G401 (cell line): ENCODE data around the gene NCBP2L. TPM values are rescaled to one million over a fixed set of nuclear protein-coding genes. Genes with fewer than 3 reads are reported as not detected.
A peak's percentile ranks its signal among the peaks of the same experiment; 100 is the strongest.

ENCODE experiments used
- DNase-seq: peaks from one replicate; pipeline ENCODE4 v3.0.0-alpha.2; 2015; ENCODE audit warnings: low spot score
- in situ Hi-C: cut with HindIII; loops from 2 replicates; pipeline ENCODE4 v1.10.0; 2016; ENCODE audit warnings: low sequenced_read_pairs, mixed read lengths
- total RNA-seq: library from RNA; depleted of rRNA; stranded (reverse); fragments of >200 nt; shearing (Covaris generic); gene quantifications from 2 replicates; pipeline ENCODE4 v1.2.3, GENCODE V29; 2014; rRNA removed

NCBP2L gene
- total RNA-seq, result not detected in 2 replicates

DNA sequence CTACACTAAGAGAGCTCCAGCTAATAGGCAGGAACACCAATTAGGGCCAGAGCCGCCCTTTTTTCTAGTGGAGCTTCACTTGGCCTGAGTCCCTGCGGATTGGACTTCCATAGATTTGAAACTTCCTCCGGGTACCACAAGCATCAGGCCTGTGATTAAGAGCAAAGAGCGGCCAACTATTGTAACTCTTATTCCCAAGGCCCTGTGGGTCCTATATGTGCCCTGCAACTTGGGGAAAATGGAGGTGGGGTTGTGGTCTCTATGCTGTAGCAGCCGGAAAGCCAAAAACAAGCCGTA, at the start of gene NCBP2L:
TSS of gene NCBP2L (plus strand) at position 198 of the 297 bp plus-strand sequence. CDS start 16,488 bp downstream, outside the sequence.
- in situ Hi-C loops, result no loop called here
- no peak for DNase-seq

DNA sequence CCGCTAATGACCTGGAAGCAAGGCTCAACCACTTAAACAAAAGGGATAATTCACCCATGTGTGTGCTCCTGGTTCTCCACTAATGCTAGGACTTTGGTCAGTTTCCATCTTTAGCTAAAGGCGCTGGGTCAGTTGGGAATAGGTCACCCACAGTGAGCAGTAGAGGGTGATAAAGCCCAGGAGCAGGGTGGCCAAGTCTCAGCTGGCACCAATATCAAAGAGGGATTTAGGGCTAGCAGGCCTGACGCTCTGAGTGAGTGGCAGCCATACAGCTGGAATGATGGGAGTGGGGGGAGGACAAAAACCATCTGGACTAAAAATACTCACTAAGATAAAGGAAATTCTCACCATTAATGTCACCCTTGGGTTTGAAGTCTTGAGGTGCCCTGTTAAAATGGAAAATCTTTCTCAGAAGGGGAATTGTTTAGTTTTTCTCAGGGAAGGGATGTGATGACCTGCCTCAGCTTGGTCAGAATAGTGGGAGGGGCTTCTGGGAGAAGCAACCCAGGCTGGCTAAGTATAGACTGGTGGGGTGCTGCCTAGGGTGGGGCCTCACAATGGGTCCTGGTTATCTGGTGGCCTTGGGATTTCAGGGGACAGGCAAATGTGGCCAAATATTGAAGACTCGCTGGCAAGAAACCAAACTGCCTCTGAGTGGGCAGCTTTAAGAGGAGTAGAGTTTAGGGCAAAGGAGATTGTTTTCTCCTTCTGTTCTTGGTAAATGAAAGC, 49.0 kb upstream of the NCBP2L start:
- DNase-seq, result no peak
- in situ Hi-C loops, result no loop called here

DNA sequence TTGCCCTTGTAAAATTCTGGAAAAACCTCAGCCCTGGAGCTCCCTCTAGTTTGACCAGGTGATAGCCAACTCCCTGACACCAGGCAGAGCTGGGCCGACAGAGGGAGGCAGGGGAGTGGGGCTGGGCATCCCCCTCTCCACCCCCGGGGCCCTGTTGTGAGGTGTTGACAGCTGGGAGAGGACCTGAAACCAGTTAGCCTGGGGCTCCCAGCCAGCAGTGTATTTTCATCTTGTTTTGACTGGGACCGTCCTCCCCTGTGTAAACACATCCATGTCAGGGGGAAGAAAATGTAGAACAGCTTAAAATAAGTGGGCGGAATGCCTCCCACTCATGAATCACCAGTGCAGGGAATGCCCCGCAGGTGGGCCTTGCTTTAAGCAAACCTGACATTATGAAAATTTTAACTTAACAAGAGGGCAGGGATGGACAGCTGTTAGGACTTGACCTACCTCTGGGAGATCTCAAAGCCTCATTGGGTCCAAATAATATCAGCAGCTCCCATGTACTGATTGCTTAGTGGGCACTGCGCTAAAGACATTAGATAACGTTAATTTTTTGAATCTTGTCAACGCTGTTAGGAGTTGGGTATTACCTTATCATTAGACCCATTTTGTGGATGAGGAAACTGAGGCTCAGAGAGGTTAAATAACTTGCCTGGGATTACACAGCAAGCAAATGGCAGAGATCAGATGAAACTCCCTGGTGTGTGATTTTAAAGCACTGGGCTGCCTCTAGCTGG, 47.8 kb upstream of the NCBP2L start:
- DNase-seq, result no peak
- in situ Hi-C loops, result no loop called here

DNA sequence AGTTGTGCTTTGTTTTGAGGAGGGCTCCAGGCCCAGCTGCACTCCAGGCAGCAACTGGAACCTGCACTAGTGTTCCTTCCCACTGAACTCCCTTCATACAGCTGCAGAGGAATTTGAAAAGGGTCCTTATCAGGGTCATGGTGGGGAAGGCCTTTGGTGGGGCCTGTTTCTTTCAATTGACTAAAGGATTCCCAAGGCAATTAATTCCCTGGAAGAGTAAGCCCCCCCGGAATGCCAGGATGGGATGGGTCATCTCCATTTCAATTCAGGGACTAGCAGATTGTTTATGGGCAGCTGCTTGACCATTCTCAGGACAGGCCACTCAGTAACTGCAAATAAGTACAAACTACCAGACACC, 47.3 kb upstream of the NCBP2L start:
- in situ Hi-C loops, result no loop called here
- DNase-seq, result no peak

- no peak for DNase-seq
- in situ Hi-C loops, result no loop called here
Measured at GRCh38 chrX:107730991-107731766, 46.4 kb upstream of the NCBP2L start.

GRCh38 chrX:107731831-107732502, 45.6 kb upstream of the NCBP2L start:
- peak; percentile 67 for DNase-seq
- in situ Hi-C loops, result no loop called here

- in situ Hi-C loops, result no loop called here
- DNase-seq, result no peak
Measured at GRCh38 chrX:107733686-107734085, 43.8 kb upstream of the NCBP2L start.

- no peak for DNase-seq
- in situ Hi-C loops, result no loop called here
Measured at GRCh38 chrX:107734646-107735045, 42.9 kb upstream of the NCBP2L start.

- DNase-seq, result no peak
- in situ Hi-C loops, result no loop called here
Measured at GRCh38 chrX:107736781-107737531, 40.6 kb upstream of the NCBP2L start.

GRCh38 chrX:107738272-107738671, 39.3 kb upstream of the NCBP2L start:
- in situ Hi-C loops, result no loop called here
- peak; percentile 84 for DNase-seq

DNA sequence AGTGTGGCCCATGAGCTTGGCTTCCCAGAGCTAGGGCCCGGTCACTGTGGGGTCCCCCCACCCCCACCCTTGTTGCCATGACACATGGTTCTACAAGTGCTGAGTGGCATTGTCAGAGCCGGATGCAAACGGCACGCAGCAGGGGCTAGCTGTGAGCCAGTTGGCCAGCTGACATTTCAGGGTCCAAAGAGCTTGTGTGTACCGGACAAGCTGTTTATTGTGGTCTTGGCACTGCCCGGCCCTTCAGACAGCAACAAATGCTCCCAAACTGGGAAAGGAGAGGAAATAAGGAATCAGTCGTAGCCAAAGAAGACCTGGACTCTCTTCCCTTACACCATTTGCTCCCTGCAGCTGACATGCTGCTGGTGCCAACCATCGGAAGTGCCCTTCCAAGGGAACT, 38.8 kb upstream of the NCBP2L start:
- in situ Hi-C loops, result no loop called here
- DNase-seq, result peak; percentile 95

DNA sequence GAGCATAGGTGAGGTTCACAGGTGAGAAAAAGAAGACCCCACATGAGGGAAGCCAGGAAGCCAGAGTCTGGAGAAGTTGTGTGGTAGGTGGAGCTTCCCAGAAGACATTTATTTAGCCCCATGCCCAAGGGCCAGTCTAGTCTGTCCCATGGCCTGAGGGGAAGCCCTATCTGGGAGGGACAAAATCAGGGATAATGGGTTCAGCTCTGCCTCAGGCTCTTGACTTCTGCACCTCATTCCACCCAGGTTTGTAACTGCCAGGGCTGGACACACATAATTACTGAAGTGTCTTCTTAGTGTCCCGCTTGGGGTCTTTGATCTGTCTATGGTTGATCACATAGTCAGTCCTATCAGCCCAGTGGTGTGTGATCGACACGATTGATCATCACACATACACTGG, 38.0 kb upstream of the NCBP2L start:
- in situ Hi-C loops, result no loop called here
- no peak for DNase-seq

DNA sequence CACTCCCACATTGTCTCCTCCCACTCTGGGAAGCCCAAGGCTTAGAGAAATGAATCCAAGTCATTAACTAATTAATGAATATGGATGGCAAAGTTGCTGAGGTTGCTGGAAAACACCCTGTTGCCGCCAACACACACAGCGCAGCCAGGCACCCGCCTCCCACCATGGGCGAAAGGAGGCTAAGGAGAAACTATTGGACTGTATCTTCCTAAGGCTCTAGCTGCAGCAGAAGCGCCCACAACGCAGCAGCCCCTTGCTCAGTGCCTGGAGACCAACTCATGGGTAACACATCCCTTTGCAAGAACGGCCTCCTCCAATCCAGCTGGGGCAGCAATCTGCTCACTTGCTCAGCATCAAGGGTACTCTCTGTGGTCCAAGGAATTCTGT, 36.1 kb upstream of the NCBP2L start:
- DNase-seq, result no peak

GRCh38 chrX:107742700-107743191, 34.8 kb upstream of the NCBP2L start:
- in situ Hi-C loops, result no loop called here
- DNase-seq, result no peak

More for the DNA sequence above, 36.1 kb upstream of the NCBP2L start:
- in situ Hi-C loops, result no loop called here

DNA sequence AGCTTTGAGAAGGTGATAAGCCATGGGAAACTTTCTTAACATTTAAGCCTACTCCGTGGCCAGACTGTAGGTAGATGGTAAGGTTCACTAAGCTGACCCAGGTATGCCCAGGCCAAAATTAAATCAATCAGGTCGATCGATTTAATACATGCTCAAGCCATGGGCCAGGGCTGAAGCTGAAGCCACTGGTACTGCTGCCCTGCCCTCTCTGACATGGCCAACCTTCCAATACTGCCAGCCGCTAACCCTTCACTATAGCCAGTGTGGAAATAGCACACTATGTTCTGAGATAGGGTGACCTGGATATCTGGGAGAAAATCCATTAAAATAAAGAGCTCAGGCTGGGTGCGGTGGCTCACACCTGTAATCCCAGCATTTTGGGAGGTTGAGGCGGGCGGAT, 33.5 kb upstream of the NCBP2L start:
- DNase-seq, result no peak
- in situ Hi-C loops, result no loop called here

- in situ Hi-C loops, result no loop called here
- no peak for DNase-seq
Measured at GRCh38 chrX:107744868-107745267, 32.7 kb upstream of the NCBP2L start.

DNA sequence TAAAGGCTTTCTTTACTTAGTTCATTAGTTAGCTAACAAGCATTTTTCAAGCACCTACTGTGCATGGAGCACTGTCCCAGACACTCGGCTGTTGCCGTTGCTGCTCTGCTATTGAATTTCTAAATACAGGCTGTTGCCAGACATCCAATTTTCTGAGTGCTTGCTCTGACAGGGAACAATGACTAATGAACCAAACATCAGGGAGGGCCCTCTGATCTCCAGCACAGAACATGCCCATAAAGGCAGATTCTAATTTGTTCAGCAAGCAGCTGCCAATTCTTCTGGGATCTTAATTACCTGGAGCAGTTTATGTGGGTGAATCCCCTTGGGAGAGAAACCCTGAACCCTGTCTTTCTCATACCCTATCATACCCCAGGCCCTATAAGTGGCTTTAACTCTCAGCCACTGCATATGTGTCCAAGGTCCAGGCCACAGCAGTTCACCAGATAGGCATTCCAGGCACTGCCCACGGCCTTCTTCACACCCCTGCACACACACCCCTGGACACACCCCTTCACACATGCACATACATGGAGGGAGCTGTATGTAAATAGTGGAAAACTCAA, 29.9 kb upstream of the NCBP2L start:
- in situ Hi-C loops, result no loop called here
- no peak for DNase-seq

DNA sequence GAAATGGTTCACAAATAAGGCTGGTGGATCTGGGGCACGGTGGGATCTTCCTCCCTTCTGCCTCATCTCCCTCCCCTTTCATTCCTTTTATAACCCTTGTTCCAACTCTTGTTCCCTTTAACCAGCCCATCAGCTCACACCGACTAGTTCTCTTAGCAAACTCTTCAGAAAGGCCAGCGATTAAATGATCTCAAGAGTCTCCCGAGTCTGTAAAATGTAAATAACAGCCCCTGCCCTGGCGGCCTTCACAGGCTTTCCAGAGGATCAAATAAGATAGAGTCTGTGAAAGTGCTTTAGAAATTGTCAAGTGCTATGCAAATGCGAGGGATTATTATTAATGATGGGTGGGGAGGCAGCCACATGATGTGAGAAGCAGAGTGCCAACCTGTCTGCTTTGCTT, 29.0 kb upstream of the NCBP2L start:
- DNase-seq, result no peak
- in situ Hi-C loops, result no loop called here

- DNase-seq, result no peak
- in situ Hi-C loops, result no loop called here
Measured at GRCh38 chrX:107750263-107750662, 27.3 kb upstream of the NCBP2L start.
